Transverse colon (tissue), 4 donors: ENCODE results near the gene NOTCH1.

Experiments
- EP300 ChIP-seq: sonication (generic); formaldehyde crosslinking; IDR thresholded peaks from one replicate; pipeline ENCODE4 v1.6.1; 2017; ENCODE audit warnings: antibody characterized with exemption, low read depth
- POLR2A ChIP-seq: fragments of 450-650 bp; IDR thresholded peaks from one replicate; pipeline ENCODE4 v1.6.1; 2016; ENCODE audit warnings: antibody characterized with exemption, mild to moderate bottlenecking, moderate library complexity
- POLR2AphosphoS5 ChIP-seq, 3 donors: sonication (generic); formaldehyde crosslinking; IDR thresholded peaks; one replicate each; pipeline ENCODE4 v1.6.1; 2016; ENCODE audit warnings: antibody characterized with exemption in 3 of 3
- TF ChIP-seq, protein P1 (sequence below), 5 experiments: fragments of 200-600 bp in 3 of 5; fragments of 450-650 bp in 2 of 5; sonication (generic) in 3 of 5; IDR thresholded peaks; 1 replicate in 2 of 5; 2 replicates in 3 of 5; pipeline ENCODE4 v1.5.1; 2016 to 2017; ENCODE audit warnings: antibody characterized with exemption in 5 of 5, inconsistent platforms in 3 of 5, mild to moderate bottlenecking in 2 of 5, moderate library complexity in 1 of 5

DNA sequence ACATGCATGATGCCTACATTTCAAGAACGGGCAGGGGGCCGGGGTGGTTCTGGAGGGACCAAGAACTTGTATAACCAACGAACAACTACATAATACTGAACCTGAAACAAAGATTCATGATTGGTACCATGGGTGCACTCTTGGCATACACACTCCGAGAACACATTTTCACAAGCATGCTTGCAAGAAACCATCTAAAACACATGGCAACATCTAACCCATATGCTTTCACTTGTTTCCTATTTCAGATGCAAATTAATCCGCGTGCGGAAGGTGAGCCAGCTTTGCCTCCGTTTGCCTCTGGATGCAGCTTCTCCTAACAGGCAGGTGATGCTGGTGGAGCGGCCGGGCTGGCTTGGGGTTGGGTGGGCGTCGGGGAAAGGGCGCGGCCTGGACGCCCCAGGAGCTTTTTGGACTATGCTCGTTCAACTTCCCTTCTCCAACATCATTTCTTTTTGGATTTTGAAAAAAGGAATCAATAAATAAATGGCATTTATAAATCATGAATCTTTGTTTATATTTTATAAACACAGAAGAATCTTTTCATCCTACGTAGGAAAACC, 50.5 kb downstream of the NOTCH1 start:
- TF ChIP-seq POLR2A: no peak
- TF ChIP-seq, protein P1, sequence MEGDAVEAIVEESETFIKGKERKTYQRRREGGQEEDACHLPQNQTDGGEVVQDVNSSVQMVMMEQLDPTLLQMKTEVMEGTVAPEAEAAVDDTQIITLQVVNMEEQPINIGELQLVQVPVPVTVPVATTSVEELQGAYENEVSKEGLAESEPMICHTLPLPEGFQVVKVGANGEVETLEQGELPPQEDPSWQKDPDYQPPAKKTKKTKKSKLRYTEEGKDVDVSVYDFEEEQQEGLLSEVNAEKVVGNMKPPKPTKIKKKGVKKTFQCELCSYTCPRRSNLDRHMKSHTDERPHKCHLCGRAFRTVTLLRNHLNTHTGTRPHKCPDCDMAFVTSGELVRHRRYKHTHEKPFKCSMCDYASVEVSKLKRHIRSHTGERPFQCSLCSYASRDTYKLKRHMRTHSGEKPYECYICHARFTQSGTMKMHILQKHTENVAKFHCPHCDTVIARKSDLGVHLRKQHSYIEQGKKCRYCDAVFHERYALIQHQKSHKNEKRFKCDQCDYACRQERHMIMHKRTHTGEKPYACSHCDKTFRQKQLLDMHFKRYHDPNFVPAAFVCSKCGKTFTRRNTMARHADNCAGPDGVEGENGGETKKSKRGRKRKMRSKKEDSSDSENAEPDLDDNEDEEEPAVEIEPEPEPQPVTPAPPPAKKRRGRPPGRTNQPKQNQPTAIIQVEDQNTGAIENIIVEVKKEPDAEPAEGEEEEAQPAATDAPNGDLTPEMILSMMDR (IDR thresholded peaks at IDR 0.05): no peak
- no peak for TF ChIP-seq EP300
- no peak for TF ChIP-seq POLR2AphosphoS5 (IDR thresholded peaks at IDR 0.05)
